Subcutaneous adipose tissue (tissue), 4 donors: ENCODE results near the gene NUFIP2. TPM values are rescaled to one million over a fixed set of nuclear protein-coding genes. Genes with fewer than 3 reads are reported as not detected.

ENCODE experiments used
- total RNA-seq, 4 donors: library from RNA; depleted of rRNA; stranded (reverse); fragments of >200 nt; gene quantifications; one replicate each; pipeline ENCODE4 v1.1.0, GENCODE V29; 2016
- TF ChIP-seq, protein P1 (sequence below): fragments of 450-650 bp; IDR thresholded peaks from one replicate; pipeline ENCODE4 v1.5.1; 2016; ENCODE audit warnings: low read depth, mild to moderate bottlenecking, control low read depth, antibody characterized with exemption, moderate library complexity

NUFIP2 gene
- total RNA-seq, 4 donors from 2014 or later, result 32.4 to 45.2 (median 39.4) TPM

DNA sequence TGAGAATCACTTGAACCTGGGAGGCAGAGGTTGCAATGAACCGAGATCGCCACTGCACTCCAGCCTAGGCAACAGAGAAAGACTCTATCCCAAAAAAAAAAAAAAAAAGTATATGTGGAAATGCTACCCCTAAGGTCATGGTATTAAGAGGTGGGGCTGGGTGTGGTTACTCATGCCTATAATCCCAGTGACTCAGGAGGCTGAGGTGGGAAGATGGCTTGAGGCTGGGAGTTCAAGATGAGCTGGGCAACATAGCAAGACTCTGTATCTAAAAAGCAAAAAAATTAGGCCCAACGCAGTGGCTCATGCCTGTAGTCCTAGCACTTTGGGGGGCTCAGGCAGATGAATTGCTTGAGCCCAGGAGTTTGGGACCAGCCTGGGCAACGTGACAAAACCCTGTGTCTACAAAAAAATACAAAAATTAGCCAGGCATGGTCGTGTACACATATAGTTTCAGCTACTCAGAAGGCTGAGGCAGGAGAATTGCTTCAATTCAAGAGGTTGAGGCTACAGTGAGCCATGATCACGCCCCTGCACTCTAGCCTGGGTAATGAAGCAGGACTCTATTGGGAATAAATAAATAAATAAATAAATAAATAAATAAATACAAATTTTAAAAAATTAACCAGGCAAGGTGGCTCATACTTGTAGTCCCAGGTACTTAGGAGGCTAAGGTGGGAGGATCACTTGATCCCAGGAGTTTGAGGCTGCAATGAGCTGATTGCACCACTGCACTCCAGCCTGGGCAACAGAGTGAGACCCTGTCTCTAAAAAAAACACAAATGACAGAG is 32.3 kb upstream of the NUFIP2 start:
- TF ChIP-seq, protein P1, sequence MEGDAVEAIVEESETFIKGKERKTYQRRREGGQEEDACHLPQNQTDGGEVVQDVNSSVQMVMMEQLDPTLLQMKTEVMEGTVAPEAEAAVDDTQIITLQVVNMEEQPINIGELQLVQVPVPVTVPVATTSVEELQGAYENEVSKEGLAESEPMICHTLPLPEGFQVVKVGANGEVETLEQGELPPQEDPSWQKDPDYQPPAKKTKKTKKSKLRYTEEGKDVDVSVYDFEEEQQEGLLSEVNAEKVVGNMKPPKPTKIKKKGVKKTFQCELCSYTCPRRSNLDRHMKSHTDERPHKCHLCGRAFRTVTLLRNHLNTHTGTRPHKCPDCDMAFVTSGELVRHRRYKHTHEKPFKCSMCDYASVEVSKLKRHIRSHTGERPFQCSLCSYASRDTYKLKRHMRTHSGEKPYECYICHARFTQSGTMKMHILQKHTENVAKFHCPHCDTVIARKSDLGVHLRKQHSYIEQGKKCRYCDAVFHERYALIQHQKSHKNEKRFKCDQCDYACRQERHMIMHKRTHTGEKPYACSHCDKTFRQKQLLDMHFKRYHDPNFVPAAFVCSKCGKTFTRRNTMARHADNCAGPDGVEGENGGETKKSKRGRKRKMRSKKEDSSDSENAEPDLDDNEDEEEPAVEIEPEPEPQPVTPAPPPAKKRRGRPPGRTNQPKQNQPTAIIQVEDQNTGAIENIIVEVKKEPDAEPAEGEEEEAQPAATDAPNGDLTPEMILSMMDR, result no peak

DNA sequence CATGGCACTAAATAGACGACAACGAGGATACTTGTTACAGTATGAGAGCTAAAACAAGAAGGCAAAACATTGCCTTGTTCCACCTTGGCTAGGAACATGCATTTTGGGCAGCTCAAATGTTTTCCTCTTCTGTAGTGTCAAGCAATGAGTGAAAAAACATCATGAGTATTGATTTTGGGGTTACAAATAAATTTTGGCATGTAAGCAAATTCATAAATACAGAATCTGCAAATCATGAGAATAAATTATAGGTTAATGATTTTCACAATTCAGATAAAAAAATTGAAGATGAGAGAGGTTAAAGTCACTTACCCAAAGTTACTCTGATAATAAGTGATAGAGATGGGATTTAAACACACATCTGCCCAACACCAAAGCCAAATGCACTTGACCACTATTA is 28.4 kb upstream of the NUFIP2 start:
- TF ChIP-seq, protein P1, result no peak

DNA sequence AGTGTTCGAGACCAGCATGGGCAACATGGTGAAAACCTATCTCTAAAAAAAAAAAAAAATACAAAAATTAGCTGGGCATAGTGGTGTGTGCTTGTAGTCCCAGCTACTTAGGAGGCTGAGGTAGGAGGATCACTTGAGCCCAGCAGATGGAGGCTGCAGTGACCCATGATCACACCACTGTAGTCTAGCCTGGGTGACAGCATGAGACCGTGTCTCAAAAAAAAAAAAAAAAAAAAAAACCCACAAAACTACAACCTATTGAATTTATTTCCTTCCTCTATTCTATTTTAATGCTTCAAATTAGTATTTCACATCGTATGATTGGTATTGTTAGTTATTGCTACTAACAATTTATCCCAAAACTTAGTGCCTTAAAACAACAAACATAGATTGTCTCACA is 9.4 kb upstream of the NUFIP2 start:
- TF ChIP-seq, protein P1, result no peak

DNA sequence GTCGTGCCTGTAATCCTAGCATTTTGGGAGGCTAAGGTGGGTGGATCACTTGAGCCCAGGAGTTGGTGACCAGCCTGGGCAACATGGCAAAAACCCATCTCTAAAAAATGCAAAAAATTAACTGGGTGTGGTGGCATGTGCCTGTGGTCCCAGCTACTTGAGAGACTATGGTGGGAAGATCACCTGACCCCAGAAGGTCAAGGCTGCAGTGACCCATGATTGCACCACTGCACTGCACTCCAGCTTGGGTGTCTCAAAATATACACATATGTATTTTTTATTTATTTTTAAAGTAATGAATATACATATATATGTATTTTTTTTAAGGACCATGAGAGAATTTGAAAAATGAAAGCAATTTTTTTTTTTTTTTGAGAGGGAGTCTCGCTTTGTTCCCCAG is 5.1 kb upstream of the NUFIP2 start:
- TF ChIP-seq, protein P1, result no peak

DNA sequence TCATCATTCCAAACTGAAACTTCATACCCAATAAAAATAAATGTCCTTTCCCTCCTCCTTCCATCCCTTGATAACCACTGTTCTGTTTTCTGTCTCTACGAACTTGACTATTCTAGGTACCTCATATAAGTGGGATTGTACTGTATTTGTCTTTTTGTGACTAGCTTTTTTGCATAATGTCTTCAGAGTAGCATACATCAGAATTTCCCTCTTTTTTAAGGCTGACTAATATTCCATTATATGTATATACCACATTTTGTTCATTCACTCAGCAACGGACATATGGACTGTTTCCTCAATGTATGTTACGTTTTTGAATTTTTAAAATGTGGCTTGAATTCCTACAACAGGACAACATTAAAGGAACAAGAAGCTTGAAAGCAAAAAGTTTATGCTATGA is 1.5 kb upstream of the NUFIP2 start:
- TF ChIP-seq, protein P1, result no peak

DNA sequence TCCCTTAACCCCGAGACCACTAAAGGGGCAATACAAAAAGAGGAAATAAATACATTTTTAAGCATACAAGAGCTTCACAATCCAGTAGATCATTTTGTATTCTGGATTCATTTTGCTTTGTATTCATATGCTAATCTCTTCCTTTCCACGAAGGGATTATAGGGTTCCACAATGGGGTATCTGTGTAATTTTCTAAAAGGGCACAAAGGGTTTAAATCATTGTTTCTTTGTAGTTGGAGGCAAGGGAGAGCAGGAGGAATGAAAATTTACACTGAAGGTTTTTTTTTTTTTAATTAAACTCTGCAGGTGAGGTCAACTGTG is 592 bp upstream of the NUFIP2 start:
- TF ChIP-seq, protein P1, result no peak

DNA sequence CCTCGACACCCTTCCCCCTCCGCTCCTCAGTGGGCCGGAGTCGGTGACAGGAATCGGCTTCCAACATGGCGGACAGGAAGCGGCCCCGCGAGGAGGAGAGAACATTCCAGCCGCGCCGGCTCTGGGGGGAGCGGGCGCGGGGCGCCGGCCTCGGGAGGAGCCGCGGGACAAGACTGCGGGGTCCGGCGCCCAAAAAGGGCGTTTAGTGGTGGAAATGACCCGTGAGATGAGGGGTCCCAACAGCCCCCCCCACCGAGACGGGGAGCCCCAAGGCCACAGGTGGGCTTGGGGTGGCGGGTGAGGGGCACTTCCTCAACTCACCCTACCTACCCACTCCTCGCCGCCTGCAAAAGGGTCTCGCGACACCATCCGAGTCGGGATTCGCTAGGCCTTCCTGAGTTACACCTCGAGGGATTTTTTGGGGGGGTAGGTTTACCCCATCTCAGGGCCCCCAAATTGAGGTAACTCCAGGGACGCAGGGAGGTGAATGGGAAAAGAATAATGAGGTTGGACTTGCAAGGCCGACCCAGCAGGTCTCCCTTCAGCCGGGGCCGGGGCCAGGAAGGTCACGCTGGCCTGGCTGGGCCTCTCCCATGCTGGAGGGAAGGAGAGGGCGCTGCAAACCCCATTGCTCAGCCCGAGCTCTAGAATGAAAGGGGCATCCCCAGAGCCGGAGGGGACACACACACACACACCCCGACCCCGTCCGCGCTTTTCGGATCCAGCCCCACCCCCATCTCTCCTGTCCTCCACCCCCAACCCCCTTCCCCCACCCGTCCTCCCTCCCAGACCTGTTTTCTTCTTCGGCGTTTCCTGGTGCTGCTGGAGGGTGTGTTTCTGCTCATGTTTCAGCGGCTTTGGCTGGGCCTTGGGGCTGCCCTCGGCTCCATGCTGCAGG is 707 bp downstream of the NUFIP2 start:
- TF ChIP-seq, protein P1, result no peak
